HL-60 (cell line): Measurements from ENCODE around the gene OR10K1.

Source experiments
- DNase-seq, 2 experiments: peaks; one replicate each; pipeline ENCODE4 v3.0.0-alpha.2; 2010 to 2020; ENCODE audit warnings: low read depth in 1 of 2, low spot score in 1 of 2
- H3K27ac ChIP-seq: fragments of 250-450 bp; sonication (Bioruptor Pico); replicated peaks from 2 replicates; pipeline ENCODE4 v1.5.1; 2020; ENCODE audit warnings: mild to moderate bottlenecking, moderate library complexity
- H3K27me3 ChIP-seq: fragments of 250-450 bp; sonication (Bioruptor Pico); 2 replicates; pipeline ENCODE4 v1.5.1; 2021; ENCODE audit warnings: mild to moderate bottlenecking, moderate library complexity; ENCODE audit not compliant: insufficient read depth, poor library complexity, severe bottlenecking
- H3K4me3 ChIP-seq: replicated peaks from 2 replicates; pipeline ENCODE4 v1.5.1; 2011; ENCODE audit warnings: mild to moderate bottlenecking, control low read depth, low read length; ENCODE audit not compliant: insufficient read depth
- GABPA ChIP-seq: IDR thresholded peaks from 2 replicates; pipeline ENCODE4 v1.6.1; 2012; ENCODE audit warnings: low read depth
- POLR2AphosphoS5 ChIP-seq: IDR thresholded peaks from 2 replicates; pipeline ENCODE4 v1.6.1; 2012; ENCODE audit warnings: low read depth
- REST ChIP-seq: IDR thresholded peaks from 2 replicates; pipeline ENCODE4 v1.6.1; 2012; ENCODE audit warnings: low read depth; ENCODE audit not compliant: insufficient replicate concordance
- SPI1 ChIP-seq: IDR thresholded peaks from 2 replicates; pipeline ENCODE4 v1.6.1; 2012; ENCODE audit warnings: low read depth, mild to moderate bottlenecking, borderline replicate concordance
- TF ChIP-seq, protein P1 (sequence below): IDR thresholded peaks from one replicate; pipeline ENCODE4 v1.5.1; 2011; ENCODE audit warnings: low read length, control low read depth, inconsistent platforms; ENCODE audit not compliant: insufficient read depth

The OR10K1 gene

DNA sequence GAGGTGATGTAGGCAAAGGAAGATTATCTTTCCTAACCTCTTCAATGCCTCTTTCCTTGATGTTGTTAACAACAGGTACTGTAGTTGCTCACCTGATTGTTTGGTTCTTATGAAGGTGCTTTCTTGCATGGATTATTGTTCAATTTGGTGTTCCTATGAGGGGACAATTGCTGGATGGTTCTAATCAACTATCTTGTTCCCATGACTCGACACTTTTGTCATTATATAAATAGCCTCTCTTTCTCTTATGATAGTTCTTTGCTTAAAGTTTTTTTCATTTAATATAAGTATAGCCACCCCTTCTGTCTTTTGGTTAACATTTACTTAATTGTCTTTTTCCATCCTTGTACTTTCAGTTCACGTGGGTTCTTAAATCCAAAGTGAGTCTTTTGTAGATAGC, 45.9 kb downstream of the OR10K1 start:
- H3K4me3 ChIP-seq: no peak overlapping the region
- TF ChIP-seq, protein P1, sequence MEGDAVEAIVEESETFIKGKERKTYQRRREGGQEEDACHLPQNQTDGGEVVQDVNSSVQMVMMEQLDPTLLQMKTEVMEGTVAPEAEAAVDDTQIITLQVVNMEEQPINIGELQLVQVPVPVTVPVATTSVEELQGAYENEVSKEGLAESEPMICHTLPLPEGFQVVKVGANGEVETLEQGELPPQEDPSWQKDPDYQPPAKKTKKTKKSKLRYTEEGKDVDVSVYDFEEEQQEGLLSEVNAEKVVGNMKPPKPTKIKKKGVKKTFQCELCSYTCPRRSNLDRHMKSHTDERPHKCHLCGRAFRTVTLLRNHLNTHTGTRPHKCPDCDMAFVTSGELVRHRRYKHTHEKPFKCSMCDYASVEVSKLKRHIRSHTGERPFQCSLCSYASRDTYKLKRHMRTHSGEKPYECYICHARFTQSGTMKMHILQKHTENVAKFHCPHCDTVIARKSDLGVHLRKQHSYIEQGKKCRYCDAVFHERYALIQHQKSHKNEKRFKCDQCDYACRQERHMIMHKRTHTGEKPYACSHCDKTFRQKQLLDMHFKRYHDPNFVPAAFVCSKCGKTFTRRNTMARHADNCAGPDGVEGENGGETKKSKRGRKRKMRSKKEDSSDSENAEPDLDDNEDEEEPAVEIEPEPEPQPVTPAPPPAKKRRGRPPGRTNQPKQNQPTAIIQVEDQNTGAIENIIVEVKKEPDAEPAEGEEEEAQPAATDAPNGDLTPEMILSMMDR: no peak
- TF ChIP-seq POLR2AphosphoS5 (no peak), SPI1 (no peak), REST (no peak), GABPA (no peak)
- no peak overlapping the region for H3K27ac ChIP-seq
- DNase-seq: no peak
- no peaks in the 10 kb centered on the region for H3K27me3 ChIP-seq

GRCh38 chr1:158509471-158510156, 48.0 kb downstream of the OR10K1 start:
- H3K27me3 ChIP-seq: no peaks in the 10 kb centered on the region
- DNase-seq: no peak
- H3K4me3 ChIP-seq: no peak overlapping the region
- no peak overlapping the region for H3K27ac ChIP-seq
- TF ChIP-seq POLR2AphosphoS5: no peak
- TF ChIP-seq, protein P1: no peak
- TF ChIP-seq GABPA: no peak
- TF ChIP-seq REST: no peak
- TF ChIP-seq SPI1: no peak

- TF ChIP-seq SPI1 (no peak), GABPA (no peak), POLR2AphosphoS5 (no peak), REST (no peak)
- TF ChIP-seq, protein P1: no peak
- Histone ChIP-seq H3K27ac (no peak overlapping the region), H3K27me3 (no peaks in the 10 kb centered on the region), H3K4me3 (no peak overlapping the region)
- no peak for DNase-seq
Observed at GRCh38 chr1:158516966-158517365, 55.3 kb downstream of the OR10K1 start.
